D721Med (cell line): ENCODE measurements around the gene NDRG2.

Source experiments
- DNase-seq: peaks from one replicate; pipeline ENCODE4 v3.0.0; 2011; ENCODE audit warnings: low spot score; ENCODE audit not compliant: insufficient read length
- FAIRE-seq: peaks from 2 replicates; lab custom pipeline; 2011; peaks lifted over from hg19 to GRCh38; lab: Jason Lieb, UNC
- CTCF ChIP-seq: IDR thresholded peaks from 2 replicates; pipeline ENCODE4 v1.5.1; 2012; ENCODE audit warnings: mild to moderate bottlenecking, control low read depth; ENCODE audit not compliant: insufficient read depth; ENCODE audit errors: missing control alignments

Gene NDRG2

DNA sequence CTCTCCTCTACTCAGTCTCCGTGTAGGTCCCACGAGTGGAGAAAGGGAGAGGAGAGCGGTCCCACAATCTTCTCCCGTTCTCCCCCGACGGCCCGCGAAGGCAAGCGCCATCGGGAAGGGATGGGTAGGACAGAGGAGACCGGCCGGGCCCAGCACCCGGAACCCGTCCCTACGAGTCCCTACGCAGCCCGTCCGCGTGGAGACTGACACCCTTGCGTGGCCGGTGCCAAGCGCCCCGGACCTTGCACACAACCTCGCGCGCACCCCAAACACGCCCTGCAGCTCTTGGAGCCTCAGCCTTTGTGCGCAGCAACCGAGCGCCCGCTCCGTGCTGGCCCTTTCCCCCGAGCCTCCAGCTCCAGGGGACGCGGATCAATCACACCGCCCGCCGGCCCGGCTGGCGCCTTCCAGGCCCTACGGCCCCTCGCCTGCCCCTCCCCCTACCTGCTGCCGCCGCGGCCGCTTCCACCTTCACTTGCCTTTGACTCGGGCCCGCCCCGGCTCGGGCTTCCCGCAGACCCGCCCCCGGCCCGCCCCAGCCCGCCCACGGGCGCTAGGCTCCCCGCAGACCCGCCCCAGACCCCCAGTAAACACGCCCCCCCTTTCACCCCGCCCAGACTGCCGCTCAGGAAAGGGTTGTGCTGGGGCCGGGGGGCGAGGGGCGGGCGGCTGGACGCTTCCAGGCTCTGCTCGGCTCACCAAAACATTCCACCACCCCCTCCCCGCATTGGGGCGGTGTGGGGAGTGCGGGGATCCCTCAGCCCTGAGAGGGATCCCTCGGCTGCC lies at the start of gene NDRG2:
TSS of gene NDRG2 (minus strand) at position 477 of the 786 bp plus-strand sequence. CDS start 1,746 bp downstream, outside the sequence.
- DNase-seq (peak; percentile 92), FAIRE-seq (no peak)

DNA sequence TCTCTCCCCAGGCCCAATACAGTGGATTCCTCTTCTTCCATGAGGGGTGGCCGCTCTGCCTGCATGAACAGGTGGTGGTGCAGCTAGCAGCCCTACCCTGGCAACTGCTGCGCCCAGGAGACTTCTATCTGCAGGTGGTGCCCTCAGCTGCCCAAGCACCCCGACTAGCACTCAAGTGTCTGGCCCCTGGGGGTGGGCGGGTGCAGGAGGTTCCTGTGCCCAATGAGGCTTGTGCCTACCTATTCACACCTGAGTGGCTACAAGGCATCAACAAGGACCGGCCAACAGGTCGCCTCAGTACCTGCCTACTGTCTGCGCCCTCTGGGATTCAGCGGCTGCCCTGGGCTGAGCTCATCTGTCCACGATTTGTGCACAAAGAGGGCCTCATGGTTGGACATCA lies 49.1 kb upstream of the NDRG2 start:
- no peak for TF ChIP-seq CTCF
- FAIRE-seq (no peak), DNase-seq (no peak)

More for the DNA sequence above, at the start of gene NDRG2:
- no peak for TF ChIP-seq CTCF

- TF ChIP-seq CTCF, result no peak
- DNase-seq (no peak), FAIRE-seq (no peak)
Measured at GRCh38 chr14:21072781-21073339, 48.0 kb upstream of the NDRG2 start.

- TF ChIP-seq CTCF, result no peak
- FAIRE-seq (no peak), DNase-seq (no peak)
Measured at GRCh38 chr14:21072031-21072473, 47.2 kb upstream of the NDRG2 start.

DNA sequence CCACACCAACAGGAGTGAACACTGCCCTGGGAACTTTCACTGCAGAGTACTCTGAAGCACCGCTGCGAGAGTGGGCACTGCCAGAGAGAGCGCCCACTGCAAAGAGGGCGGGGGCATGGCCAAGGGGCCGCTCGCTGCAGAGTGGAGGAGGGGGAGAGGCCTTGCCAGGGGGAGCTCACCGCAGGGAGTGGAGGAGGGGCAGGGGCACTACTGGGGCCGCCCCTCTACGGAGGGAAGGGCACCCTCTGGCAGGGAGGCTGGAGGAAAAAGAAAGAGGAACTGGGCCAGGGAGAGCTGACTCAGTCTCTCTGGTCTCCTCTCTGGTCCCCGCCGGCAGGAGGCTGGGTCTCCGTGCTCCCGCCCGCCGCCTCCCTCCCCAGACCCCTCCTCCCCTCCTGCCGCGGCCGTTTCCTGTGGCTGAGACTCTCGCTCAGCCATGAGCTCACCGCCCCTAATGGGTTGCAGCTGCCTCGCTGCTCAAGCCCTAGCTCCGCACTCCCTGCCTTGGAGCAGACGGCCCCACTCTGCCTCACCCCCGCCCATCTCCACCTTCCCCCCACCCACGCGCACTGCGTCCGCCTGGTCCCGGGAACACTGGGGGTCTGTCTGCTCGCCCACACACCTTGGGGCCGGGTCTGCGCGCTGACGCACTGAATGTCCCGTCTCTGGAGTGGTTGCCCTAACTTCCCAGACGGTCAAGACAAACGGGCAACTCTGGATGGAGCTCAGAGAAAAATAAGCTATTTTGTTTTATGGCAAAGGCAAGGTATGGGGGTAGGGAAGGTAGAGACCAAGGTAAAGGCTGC lies 46.6 kb upstream of the NDRG2 start:
- DNase-seq, result no peak
- no peak for TF ChIP-seq CTCF
- FAIRE-seq, result no peak

DNA sequence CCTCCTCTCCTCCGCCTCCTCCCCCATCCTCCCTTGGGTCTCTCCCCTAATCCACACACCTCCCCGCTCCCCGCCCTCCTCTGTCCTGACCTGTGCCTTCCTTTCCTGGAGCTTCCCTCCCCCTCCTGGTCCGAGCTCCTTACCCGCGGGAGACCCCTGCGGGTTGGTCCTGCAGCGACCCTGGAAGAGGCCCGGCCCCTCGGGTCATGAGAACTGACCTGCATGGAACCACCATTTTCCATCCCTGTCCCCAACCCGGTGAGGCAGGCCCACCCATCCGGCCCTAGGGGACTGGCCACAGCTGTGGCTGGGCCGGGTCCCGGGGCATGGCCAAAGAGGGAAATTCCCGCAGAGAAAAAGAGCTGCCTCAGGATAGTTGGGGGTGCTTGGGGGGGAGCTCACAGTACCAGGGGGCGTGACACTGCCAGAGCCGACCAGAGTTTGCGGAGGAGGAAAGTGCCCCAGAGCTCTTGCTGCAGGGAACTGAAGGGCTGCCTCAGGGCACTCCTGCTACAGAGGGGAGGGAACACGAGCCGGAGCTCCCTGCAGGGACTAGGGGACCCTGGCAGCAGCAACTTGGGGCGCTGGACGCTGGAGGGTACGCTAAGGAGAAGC lies 45.9 kb upstream of the NDRG2 start:
- FAIRE-seq (no peak), DNase-seq (no peak)
- TF ChIP-seq CTCF, result no peak
